Measurements from ENCODE around the gene ST3GAL4. TPM values are rescaled to one million over a fixed set of nuclear protein-coding genes. Genes with fewer than 3 reads are reported as not detected.

ST3GAL4 gene
- total and polyA plus RNA-seq, 10 of the 15 experiments (the other 5 are each of a cell fraction or from before 2014, with no cell fraction given), result 3.8 to 8.1 (median 6.5) TPM; not detected in 2

DNA sequence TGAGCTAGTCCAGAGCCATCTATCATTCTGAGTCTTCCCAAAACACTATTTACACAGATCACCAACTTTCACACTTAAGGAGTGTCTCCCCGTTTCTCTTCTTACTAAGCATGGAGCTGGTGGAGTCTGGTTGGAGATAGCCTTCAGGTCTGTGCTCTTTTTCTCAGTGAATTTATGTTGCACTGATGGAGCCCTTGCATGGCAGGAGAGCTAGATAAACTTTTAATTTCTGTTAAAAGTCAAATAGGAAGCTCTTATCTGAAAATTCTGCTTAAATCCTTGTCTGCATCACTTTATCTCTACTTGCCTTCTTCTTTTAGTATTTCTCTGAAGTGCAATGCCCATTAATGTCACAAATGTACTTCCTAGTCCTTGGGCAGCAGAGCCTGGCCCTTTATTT, 63.4 kb downstream of the ST3GAL4 start:
- no peak for TF ChIP-seq CBX3 (IDR thresholded peaks at IDR 0.05; ENCODE audit: borderline replicate concordance, low read depth)
- TF ChIP-seq, protein P1, sequence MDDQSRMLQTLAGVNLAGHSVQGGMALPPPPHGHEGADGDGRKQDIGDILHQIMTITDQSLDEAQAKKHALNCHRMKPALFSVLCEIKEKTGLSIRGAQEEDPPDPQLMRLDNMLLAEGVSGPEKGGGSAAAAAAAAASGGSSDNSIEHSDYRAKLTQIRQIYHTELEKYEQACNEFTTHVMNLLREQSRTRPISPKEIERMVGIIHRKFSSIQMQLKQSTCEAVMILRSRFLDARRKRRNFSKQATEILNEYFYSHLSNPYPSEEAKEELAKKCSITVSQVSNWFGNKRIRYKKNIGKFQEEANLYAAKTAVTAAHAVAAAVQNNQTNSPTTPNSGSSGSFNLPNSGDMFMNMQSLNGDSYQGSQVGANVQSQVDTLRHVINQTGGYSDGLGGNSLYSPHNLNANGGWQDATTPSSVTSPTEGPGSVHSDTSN (IDR thresholded peaks at IDR 0.05; ENCODE audit: insufficient replicate concordance, low read depth, low read length), result no peak
- TF ChIP-seq SPI1 (IDR thresholded peaks at IDR 0.05; ENCODE audit: borderline replicate concordance, insufficient read depth, low read depth, low read length), result no peak
- TF ChIP-seq YBX1 (IDR thresholded peaks at IDR 0.05), result no peak
- TF ChIP-seq ZBED1 (IDR thresholded peaks at IDR 0.05; ENCODE audit: borderline replicate concordance), result no peak
- no peak for TF ChIP-seq RAD51 (IDR thresholded peaks at IDR 0.05)
- TF ChIP-seq FOXM1 (IDR thresholded peaks at IDR 0.05; ENCODE audit: low read depth, low read length), result no peak
- no peak for TF ChIP-seq POLR2A (IDR thresholded peaks at IDR 0.05; ENCODE audit: low read depth, low read length)
- TF ChIP-seq ZSCAN29 (IDR thresholded peaks at IDR 0.05), result no peak
- TF ChIP-seq NFXL1 (IDR thresholded peaks at IDR 0.05; ENCODE audit: borderline replicate concordance), result no peak
- TF ChIP-seq SMC3 (IDR thresholded peaks at IDR 0.05; ENCODE audit: borderline replicate concordance, low read length), result no peak
- TF ChIP-seq, protein P2, sequence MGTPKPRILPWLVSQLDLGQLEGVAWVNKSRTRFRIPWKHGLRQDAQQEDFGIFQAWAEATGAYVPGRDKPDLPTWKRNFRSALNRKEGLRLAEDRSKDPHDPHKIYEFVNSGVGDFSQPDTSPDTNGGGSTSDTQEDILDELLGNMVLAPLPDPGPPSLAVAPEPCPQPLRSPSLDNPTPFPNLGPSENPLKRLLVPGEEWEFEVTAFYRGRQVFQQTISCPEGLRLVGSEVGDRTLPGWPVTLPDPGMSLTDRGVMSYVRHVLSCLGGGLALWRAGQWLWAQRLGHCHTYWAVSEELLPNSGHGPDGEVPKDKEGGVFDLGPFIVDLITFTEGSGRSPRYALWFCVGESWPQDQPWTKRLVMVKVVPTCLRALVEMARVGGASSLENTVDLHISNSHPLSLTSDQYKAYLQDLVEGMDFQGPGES (IDR thresholded peaks at IDR 0.05), result no peak
- TF ChIP-seq HDAC6 (IDR thresholded peaks at IDR 0.05; ENCODE audit: unreplicated experiment), result no peak
- no peak for TF ChIP-seq EGR1 (IDR thresholded peaks at IDR 0.05; ENCODE audit: borderline replicate concordance in 1 of 2, low read depth in 2 of 2, low read length in 2 of 2)
- TF ChIP-seq, protein P3, sequence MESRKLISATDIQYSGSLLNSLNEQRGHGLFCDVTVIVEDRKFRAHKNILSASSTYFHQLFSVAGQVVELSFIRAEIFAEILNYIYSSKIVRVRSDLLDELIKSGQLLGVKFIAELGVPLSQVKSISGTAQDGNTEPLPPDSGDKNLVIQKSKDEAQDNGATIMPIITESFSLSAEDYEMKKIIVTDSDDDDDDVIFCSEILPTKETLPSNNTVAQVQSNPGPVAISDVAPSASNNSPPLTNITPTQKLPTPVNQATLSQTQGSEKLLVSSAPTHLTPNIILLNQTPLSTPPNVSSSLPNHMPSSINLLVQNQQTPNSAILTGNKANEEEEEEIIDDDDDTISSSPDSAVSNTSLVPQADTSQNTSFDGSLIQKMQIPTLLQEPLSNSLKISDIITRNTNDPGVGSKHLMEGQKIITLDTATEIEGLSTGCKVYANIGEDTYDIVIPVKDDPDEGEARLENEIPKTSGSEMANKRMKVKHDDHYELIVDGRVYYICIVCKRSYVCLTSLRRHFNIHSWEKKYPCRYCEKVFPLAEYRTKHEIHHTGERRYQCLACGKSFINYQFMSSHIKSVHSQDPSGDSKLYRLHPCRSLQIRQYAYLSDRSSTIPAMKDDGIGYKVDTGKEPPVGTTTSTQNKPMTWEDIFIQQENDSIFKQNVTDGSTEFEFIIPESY (IDR thresholded peaks at IDR 0.05), result no peak
- WGBS (ENCODE audit: insufficient coverage, insufficient replicate concordance, low lambda C conversion rate, missing lambda C conversion rate), result 50% methylated on average over 1 of the region's 1 CpG
- Histone ChIP-seq H3K9ac (ENCODE audit: control insufficient read depth, insufficient read depth, low read length) (no peak overlapping the region), H3K79me2 (ENCODE audit: control insufficient read depth, insufficient read depth, low read length) (no peaks in the 10 kb centered on the region), H2AFZ (ENCODE audit: control insufficient read depth, low read depth, low read length) (no peak overlapping the region), H3K4me2 (ENCODE audit: control insufficient read depth, insufficient read depth) (no peak overlapping the region), H3K27ac (ENCODE audit: control insufficient read depth, insufficient read depth) (no peak overlapping the region), H3K4me1 (ENCODE audit: control insufficient read depth, insufficient read depth, low read length) (peaks cover 13% of the 10 kb centered on the region), H3K27me3 (replicated peaks in 1 of 2; ENCODE audit: control insufficient read depth in 2 of 2, insufficient read depth in 2 of 2, low read length in 1 of 2) (peaks cover 0 to 2% of the 10 kb centered on the region in 2 experiments; a peak in 2 of 4 replicates), H3K4me3 (no peak overlapping the region), H3K9me3 (replicated peaks; ENCODE audit: control insufficient read depth, insufficient read depth, low read length) (no peaks in the 10 kb centered on the region), H3K36me3 (ENCODE audit: control insufficient read depth in 2 of 2, insufficient read depth in 2 of 2, low read length in 1 of 2) (no peaks in the 10 kb centered on the region), H4K20me1 (ENCODE audit: control insufficient read depth, insufficient read depth) (no peaks in the 10 kb centered on the region)
- ChIA-PET RAD21 (ENCODE audit: unreplicated experiment) (interaction anchor here (0.6 to 1.0 kb wide), 2 partner anchors 62 to 108 kb away, joined by 3 read pairs; no protein-coding TSS in a partner anchor), POLR2A (interaction anchor here (0.6 to 1.0 kb wide), 2 partner anchors 62 to 156 kb away, joined by 5 to 8 read pairs; no protein-coding TSS in a partner anchor), CTCF (interaction anchor here (0.9 to 1.7 kb wide), 9 partner anchors 8 to 108 kb away, joined by 3 to 8 read pairs (median 4); no protein-coding TSS in a partner anchor), SMC1A (ENCODE audit: uncharacterized antibody, unreplicated experiment) (interaction anchor here (0.7 to 2.5 kb wide), 8 partner anchors 9 to 111 kb away, joined by 3 to 12 read pairs (median 6); no protein-coding TSS in a partner anchor)
- in situ Hi-C loops (cut with MboI) (no loop called here), intact Hi-C loops (cut with micrococcal nuclease; ENCODE audit: unreplicated experiment) (loop anchor here (5.0 kb wide), 1 partner anchor 62 kb away; the partner anchor contains the start of gene ST3GAL4)
- no peak for ATAC-seq
- no peak for FAIRE-seq
- BruUV-seq (replicated peaks), result no TSS peak
- no peak for DNase-seq (ENCODE audit: low read depth, low spot score)

All from GM12878 (cell line).